Measurements from ENCODE around the gene MAP4K4.

Gene MAP4K4

GRCh38 chr2:101710036-101710435 lies 12.5 kb downstream of the MAP4K4 start:
- no peaks in the 10 kb centered on the region for H3K27me3 ChIP-seq (replicated peaks; ENCODE audit: control insufficient read depth, insufficient read depth, low read length)
- TF ChIP-seq CTCF (IDR thresholded peaks at IDR 0.05; ENCODE audit: insufficient read depth, low read length, poor library complexity, severe bottlenecking), result no peak
- no peaks in the 10 kb centered on the region for H3K36me3 ChIP-seq (ENCODE audit: control insufficient read depth, insufficient read depth, low read length)
- DNase-seq (ENCODE audit: extremely low read depth, insufficient read length), result no peak
- H3K4me3 ChIP-seq (replicated peaks; ENCODE audit: low read depth, low read length), result no peak overlapping the region

GRCh38 chr2:101710471-101711318 lies 13.2 kb downstream of the MAP4K4 start:
- DNase-seq (ENCODE audit: extremely low read depth, insufficient read length), result no peak
- Histone ChIP-seq H3K27me3 (replicated peaks; ENCODE audit: control insufficient read depth, insufficient read depth, low read length) (no peaks in the 10 kb centered on the region), H3K36me3 (ENCODE audit: control insufficient read depth, insufficient read depth, low read length) (no peaks in the 10 kb centered on the region), H3K4me3 (replicated peaks; ENCODE audit: low read depth, low read length) (no peak overlapping the region)
- no peak for TF ChIP-seq CTCF (IDR thresholded peaks at IDR 0.05; ENCODE audit: insufficient read depth, low read length, poor library complexity, severe bottlenecking)

DNA sequence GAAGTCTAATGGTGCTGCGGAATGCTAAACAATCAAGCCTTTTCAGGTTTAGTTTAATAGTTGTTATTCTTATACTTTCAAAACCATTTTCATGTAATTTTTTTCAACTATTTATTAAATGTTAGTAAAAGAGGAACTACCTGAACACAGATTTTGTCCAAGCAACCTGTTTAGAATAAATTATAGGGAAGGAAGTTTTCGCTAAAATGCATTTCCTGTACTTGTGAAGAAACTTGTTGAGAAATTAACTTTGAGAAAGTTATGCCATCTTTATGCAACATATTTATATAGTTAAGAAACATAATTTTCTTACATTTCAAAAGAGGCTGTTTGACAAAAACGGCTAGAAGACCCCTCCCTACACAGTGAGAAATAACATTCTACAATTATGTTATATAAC lies 16.6 kb downstream of the MAP4K4 start:
- Histone ChIP-seq H3K27me3 (replicated peaks; ENCODE audit: control insufficient read depth, insufficient read depth, low read length) (no peaks in the 10 kb centered on the region), H3K4me3 (replicated peaks; ENCODE audit: low read depth, low read length) (no peak overlapping the region), H3K36me3 (ENCODE audit: control insufficient read depth, insufficient read depth, low read length) (no peaks in the 10 kb centered on the region)
- DNase-seq (ENCODE audit: extremely low read depth, insufficient read length), result no peak
- TF ChIP-seq CTCF (IDR thresholded peaks at IDR 0.05; ENCODE audit: insufficient read depth, low read length, poor library complexity, severe bottlenecking), result no peak

DNA sequence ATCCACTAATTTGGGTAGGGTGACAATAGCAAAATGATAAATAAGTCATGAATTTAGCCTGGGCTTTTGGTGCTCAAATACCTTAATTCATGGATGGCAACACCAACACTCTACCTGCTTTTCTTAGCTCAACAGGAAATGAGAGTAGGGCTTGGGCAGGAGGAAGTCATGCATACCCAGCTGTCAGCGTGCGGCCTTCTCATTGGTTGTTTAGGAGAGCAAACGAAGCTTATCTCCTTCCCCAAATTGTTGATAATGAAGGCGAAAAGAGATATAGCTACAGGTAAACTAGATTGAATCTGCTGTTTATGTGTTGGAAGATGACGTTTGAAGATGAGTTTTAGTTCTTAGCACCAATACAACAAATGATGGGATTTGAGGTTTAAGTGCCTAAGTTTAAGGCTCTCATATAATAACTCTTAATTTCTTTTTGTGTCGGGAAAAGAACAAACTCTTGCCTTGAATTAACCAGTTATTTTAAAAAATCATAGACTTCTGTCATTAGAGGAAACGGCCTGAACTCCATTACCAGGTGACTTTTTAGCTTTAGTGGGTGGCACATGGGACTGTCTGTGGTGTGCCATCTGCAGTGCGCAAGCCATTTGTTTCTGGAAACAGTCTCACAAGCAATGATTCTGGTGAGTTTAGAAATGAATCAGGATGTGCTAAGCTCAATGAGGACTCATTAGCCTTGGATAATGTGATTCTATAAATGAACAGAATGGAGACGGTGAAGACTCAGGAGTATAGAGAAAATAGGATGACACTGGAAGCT lies 19.8 kb downstream of the MAP4K4 start:
- DNase-seq (ENCODE audit: extremely low read depth, insufficient read length), result peak; percentile 54
- Histone ChIP-seq H3K36me3 (ENCODE audit: control insufficient read depth, insufficient read depth, low read length) (no peaks in the 10 kb centered on the region), H3K27me3 (replicated peaks; ENCODE audit: control insufficient read depth, insufficient read depth, low read length) (no peaks in the 10 kb centered on the region), H3K4me3 (replicated peaks; ENCODE audit: low read depth, low read length) (no peak overlapping the region)
- TF ChIP-seq CTCF (IDR thresholded peaks at IDR 0.05; ENCODE audit: insufficient read depth, low read length, poor library complexity, severe bottlenecking), result no peak

DNA sequence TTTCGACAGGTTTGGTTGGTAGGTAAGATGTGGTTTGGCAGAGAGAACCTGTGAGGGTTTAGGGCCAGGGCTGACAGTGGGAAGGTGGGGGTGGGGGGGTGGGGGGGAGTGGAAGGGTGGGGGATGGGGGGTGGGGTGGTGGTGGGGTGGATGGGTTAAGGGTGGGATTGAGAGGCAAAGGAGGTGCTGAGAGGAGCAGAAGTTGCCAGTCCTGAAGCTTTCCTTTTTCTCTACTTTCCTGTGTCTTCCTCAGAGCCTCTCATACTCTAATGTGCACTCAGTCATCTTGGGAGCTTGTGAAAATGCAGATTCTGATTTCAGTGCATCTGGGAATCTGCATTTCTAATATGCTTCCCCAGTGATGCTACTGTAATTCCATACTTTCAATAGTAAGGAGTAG lies 21.0 kb downstream of the MAP4K4 start:
- H3K27me3 ChIP-seq (replicated peaks; ENCODE audit: control insufficient read depth, insufficient read depth, low read length), result no peaks in the 10 kb centered on the region
- no peak for DNase-seq (ENCODE audit: extremely low read depth, insufficient read length)
- H3K36me3 ChIP-seq (ENCODE audit: control insufficient read depth, insufficient read depth, low read length), result no peaks in the 10 kb centered on the region
- TF ChIP-seq CTCF (IDR thresholded peaks at IDR 0.05; ENCODE audit: insufficient read depth, low read length, poor library complexity, severe bottlenecking), result no peak
- H3K4me3 ChIP-seq (replicated peaks; ENCODE audit: low read depth, low read length), result no peak overlapping the region
